Fibroblast of pulmonary artery (primary cell): Measurements from ENCODE around the gene ANKRD65.
"Not testable (repeated sequence)": the region's sequence is repeated elsewhere in the genome, so short reads cannot be mapped to it uniquely, and the experiment has no call there.

Experiments used
- DNase-seq: peaks from one replicate; pipeline ENCODE4 v3.0.0-alpha.2; 2010; ENCODE audit warnings: low read depth
- H3K4me3 ChIP-seq: replicated peaks from 2 replicates; pipeline ENCODE4 v1.5.1; 2011; ENCODE audit warnings: low read depth, mild to moderate bottlenecking, control low read depth, low read length, moderate library complexity
- CTCF ChIP-seq: IDR thresholded peaks from 2 replicates; pipeline ENCODE4 v1.5.1; 2011; ENCODE audit warnings: mild to moderate bottlenecking, control low read depth, low read length, inconsistent platforms; ENCODE audit errors: missing control alignments

ANKRD65 gene

GRCh38 chr1:1421147-1421906, at the start of gene ANKRD65:
TSS of gene ANKRD65 (minus strand) at chr1:1421276. CDS start at chr1:1421005, 271 bp downstream.
- H3K4me3 ChIP-seq = no peak within 1 kb of the TSS
- DNase-seq = no peak
- no peak for TF ChIP-seq CTCF

GRCh38 chr1:1468196-1468985, 47.3 kb upstream of the ANKRD65 start:
- not testable (repeated sequence) for H3K4me3 ChIP-seq, DNase-seq

- DNase-seq = no peak
- H3K4me3 ChIP-seq = no peak overlapping the region
- TF ChIP-seq CTCF = no peak
Measured at GRCh38 chr1:1463312-1463711, 42.2 kb upstream of the ANKRD65 start.

GRCh38 chr1:1462318-1462966, 41.4 kb upstream of the ANKRD65 start:
- no peak for TF ChIP-seq CTCF
- DNase-seq = peak; percentile 47
- H3K4me3 ChIP-seq = no peak overlapping the region

GRCh38 chr1:1461721-1462317, 40.7 kb upstream of the ANKRD65 start:
- TF ChIP-seq CTCF = no peak
- DNase-seq = no peak
- H3K4me3 ChIP-seq = no peak overlapping the region

- DNase-seq = no peak
- no peak overlapping the region for H3K4me3 ChIP-seq
- no peak for TF ChIP-seq CTCF
Measured at GRCh38 chr1:1460540-1461130, 39.6 kb upstream of the ANKRD65 start.

GRCh38 chr1:1459711-1460110, 38.6 kb upstream of the ANKRD65 start:
- H3K4me3 ChIP-seq, DNase-seq: not testable (repeated sequence)

GRCh38 chr1:1459156-1459555, 38.1 kb upstream of the ANKRD65 start:
- DNase-seq, H3K4me3 ChIP-seq: not testable (repeated sequence)

- DNase-seq, H3K4me3 ChIP-seq: not testable (repeated sequence)
Measured at GRCh38 chr1:1456683-1457255, 35.7 kb upstream of the ANKRD65 start.

GRCh38 chr1:1455934-1456333, 34.9 kb upstream of the ANKRD65 start:
- DNase-seq, H3K4me3 ChIP-seq: not testable (repeated sequence)
